Measurements from ENCODE around the gene URI1.

URI1 gene

DNA sequence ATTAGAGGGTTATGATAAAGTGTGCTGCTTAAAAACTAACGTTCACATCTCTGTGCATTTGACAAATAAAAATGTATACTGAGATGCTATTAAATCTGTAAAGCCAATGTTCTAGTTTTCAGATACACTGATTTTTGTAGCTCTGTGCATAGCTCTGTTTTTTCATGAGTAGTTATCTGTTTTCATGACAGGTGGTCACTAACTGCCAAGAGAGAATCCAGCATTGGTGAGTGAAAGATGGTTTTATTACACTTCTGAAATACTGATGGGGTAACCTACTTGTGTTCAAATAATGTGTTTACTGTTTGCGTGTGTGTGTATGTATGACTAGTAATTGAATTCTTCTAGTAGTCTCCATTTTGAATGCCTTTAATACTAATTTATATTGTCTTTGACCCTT lies 29.0 kb downstream of the URI1 start:
- no peak for DNase-seq (ENCODE audit: low read depth)

- no peak for DNase-seq (ENCODE audit: low read depth)
Measured at GRCh38 chr19:29971648-29972047, 29.6 kb downstream of the URI1 start.

DNA sequence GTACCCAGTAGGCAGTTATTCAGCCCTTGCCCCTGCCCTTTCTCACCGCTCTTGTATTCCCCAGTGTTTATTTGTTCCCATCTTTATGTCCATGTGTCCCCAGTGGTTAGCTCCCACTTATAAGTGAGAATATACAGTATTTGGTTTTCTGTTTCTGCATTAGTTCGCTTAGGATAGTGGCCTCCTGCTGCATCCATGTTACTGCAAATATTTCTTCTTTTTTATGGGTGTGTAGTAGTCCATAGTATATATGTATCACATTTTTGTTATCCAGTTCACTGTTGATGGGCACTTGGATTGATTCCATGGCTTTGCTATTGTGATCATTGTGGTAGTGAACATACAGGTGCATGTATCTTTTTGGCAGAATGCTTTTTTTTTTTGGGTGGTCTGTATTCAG lies 32.7 kb downstream of the URI1 start:
- DNase-seq (ENCODE audit: low read depth), result no peak

- DNase-seq (ENCODE audit: low read depth), result no peak
Measured at GRCh38 chr19:29976151-29976943, 34.3 kb downstream of the URI1 start.

- no peak for DNase-seq (ENCODE audit: low read depth)
Measured at GRCh38 chr19:29978080-29978479, 36.0 kb downstream of the URI1 start.

GRCh38 chr19:29983568-29983967 lies 41.5 kb downstream of the URI1 start:
- DNase-seq (ENCODE audit: low read depth), result no peak

GRCh38 chr19:29985196-29985595 lies 43.2 kb downstream of the URI1 start:
- no peak for DNase-seq (ENCODE audit: low read depth)

- DNase-seq (ENCODE audit: low read depth), result no peak
Measured at GRCh38 chr19:29988351-29988750, 46.3 kb downstream of the URI1 start.

- no peak for DNase-seq (ENCODE audit: low read depth)
Measured at GRCh38 chr19:29992233-29992867, 50.3 kb downstream of the URI1 start.

- no peak for DNase-seq (ENCODE audit: low read depth)
Measured at GRCh38 chr19:29999490-29999889, 57.5 kb downstream of the URI1 start.

- no peak for DNase-seq (ENCODE audit: low read depth)
Measured at GRCh38 chr19:30000862-30001261, 58.8 kb downstream of the URI1 start.

DNA sequence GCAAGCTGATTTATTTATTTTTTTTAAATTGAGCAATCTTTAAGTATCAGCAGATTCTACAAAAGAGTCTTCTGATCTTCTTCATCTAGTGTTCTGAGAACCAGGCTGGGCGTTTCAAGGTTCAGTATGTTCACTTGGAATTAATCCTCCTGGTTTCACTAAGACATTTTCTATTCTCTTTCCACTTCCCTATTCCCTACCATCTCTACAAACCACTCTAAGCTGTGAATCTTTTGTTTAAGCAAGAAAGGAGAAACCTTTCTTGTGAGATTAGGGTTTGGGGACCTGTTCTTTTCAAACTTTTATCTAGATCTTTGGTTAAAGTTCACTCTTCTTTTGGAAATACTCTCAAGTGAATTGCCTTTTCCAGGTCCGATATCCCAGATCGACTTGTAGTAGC lies 59.3 kb downstream of the URI1 start:
- DNase-seq (ENCODE audit: low read depth), result no peak

DNA sequence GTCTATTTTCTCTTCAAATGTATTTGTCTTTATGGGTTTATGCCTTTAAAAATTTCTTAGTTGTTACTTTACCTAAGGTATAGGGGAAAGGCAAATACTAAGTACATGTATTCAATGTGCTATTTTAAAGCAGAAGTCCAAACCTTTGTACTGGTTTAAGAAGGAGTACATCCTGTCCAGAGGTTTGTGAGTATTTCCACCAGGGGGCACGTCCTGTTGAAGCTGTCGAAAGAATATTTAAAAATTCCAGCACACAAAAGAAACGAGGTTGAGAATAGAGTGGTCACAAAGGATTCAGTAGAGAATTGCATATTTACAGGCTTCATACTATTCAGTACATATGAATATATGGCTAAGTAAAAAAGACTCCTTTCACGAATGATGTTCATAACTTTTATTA lies 59.8 kb downstream of the URI1 start:
- no peak for DNase-seq (ENCODE audit: low read depth)

GRCh38 chr19:30003866-30004265 lies 61.8 kb downstream of the URI1 start:
- DNase-seq (ENCODE audit: low read depth), result no peak

- DNase-seq (ENCODE audit: low read depth), result no peak
Measured at GRCh38 chr19:30004403-30004802, 62.4 kb downstream of the URI1 start.

GRCh38 chr19:30006207-30006606 lies 64.2 kb downstream of the URI1 start:
- no peak for DNase-seq (ENCODE audit: low read depth)

DNA sequence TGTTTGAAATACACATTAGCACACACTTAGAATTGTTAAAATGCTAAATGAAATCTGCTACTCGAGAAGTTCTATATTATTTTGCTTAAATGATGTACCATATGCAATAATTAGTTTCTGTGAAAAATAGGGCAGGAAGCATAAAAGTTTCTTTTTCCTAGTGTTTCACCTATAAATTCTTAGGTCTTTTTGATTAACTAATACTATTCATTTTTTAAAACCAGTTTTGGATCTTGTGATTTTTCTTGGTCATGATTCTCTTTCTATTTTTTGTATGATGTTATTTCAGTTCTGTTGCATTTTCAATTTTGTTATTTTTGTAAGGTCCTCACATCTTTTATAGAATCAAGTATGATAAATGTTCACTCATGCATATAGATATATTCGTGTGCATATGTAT lies 66.1 kb downstream of the URI1 start:
- no peak for DNase-seq (ENCODE audit: low read depth)

DNA sequence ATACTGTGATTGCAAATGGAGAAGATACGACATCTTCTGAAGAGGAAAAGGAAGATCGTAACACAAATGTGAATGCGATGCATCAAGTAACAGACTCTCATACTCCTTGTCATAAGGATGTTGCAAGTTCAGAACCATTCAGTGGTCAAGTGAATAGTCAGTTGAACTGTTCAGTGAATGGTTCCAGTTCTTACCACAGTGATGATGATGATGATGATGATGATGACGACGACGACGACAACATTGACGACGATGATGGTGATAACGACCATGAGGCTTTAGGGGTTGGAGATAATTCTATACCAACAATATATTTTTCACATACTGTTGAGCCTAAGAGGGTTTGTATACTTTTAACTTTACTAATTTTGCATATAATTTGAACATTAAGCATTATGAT lies 67.0 kb downstream of the URI1 start:
- no peak for DNase-seq (ENCODE audit: low read depth)

DNA sequence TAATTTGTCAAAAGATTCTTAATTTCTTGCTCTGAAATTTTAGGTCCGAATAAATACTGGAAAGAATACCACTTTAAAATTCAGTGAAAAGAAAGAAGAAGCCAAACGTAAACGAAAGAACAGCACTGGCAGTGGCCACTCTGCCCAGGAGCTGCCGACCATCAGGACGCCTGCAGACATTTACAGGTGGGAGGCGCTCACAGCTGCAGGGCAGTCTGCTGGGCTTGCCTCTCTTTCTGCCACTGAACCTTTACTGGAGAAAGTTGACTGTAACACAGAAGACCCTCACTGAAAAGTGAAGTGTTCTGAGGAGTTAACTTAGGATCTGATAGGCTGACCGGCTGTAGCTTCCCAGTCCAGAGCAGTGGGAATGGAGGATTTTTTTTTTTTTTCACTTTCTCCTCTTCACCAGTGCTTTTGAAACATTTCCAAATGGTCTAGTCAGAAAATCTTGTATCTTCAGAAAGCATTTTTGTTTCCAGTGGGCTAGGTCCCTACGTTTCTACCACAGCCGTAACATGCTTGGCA lies 69.1 kb downstream of the URI1 start:
- DNase-seq (ENCODE audit: low read depth), result no peak

GRCh38 chr19:30014770-30015169 lies 72.7 kb downstream of the URI1 start:
- DNase-seq (ENCODE audit: low read depth), result no peak

DNA sequence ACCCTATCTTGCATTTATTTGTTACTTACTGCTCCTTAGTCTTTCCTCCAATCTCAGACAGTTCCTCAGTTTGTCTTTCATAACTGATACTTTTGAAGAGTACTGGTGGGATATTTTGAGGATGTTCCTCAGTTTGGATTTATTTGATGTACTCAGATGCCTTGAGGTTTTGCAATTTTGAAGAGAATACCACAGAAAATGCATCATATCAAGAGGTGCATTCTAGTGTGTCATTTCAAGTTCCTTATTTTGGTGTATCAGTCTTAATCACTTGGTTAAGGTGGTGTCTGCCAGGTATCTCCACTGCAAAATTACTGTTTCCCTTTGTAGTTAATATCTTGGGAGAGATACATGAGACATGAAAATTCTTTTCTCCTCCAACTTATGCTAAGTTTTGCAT lies 75.1 kb downstream of the URI1 start:
- DNase-seq (ENCODE audit: low read depth), result no peak

DNA sequence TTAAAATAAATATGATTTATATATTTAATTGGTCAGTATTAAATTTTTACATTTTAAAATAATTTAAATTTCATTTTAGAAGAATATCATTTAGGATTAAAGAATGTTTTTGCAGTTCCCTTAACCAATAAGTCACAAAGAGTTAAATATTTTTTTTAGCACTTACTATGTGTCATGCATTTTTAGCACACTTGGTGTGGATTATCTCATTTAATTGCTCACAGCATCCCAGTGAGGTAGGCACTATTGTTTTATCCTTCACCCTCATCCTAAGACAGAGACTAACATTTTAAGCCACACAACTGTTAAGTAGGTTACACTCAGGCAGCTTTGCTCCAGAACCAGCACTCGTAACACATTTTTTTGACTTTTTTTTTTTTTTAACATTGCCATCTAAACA lies 78.2 kb downstream of the URI1 start:
- no peak for DNase-seq (ENCODE audit: low read depth)

- no peak for DNase-seq (ENCODE audit: low read depth)
Measured at GRCh38 chr19:30022659-30023058, 80.6 kb downstream of the URI1 start.

- no peak for DNase-seq (ENCODE audit: low read depth)
Measured at GRCh38 chr19:30023330-30023729, 81.3 kb downstream of the URI1 start.
